Adipocyte (in vitro differentiated cells): ENCODE measurements around the gene AMH.
"Not testable (repeated sequence)": the region's sequence is repeated elsewhere in the genome, so short reads cannot be mapped to it uniquely, and the experiment has no call there.

ENCODE experiments used
- DNase-seq: peaks from one replicate; pipeline ENCODE4 v3.0.0-alpha.2; 2015; ENCODE audit warnings: low read depth
- H3K27me3 ChIP-seq: replicated peaks from 2 replicates; pipeline ENCODE4 v1.7.0; 2013; ENCODE audit warnings: mild to moderate bottlenecking, low read length, moderate library complexity; ENCODE audit not compliant: control insufficient read depth, insufficient read depth
- H3K36me3 ChIP-seq: 2 replicates; pipeline ENCODE4 v1.7.0; 2013; ENCODE audit warnings: low read length, mild to moderate bottlenecking, moderate library complexity; ENCODE audit not compliant: control insufficient read depth, insufficient read depth, severe bottlenecking
- H3K4me1 ChIP-seq: 2 replicates; pipeline ENCODE4 v1.7.0; 2013; ENCODE audit warnings: mild to moderate bottlenecking, low read length, moderate library complexity; ENCODE audit not compliant: control insufficient read depth, insufficient read depth
- H3K4me3 ChIP-seq: 2 replicates; pipeline ENCODE4 v1.7.0; 2013; ENCODE audit warnings: mild to moderate bottlenecking, low read length, moderate library complexity
- H3K9ac ChIP-seq: 2 replicates; pipeline ENCODE4 v1.7.0; 2013; ENCODE audit warnings: mild to moderate bottlenecking, low read length, moderate library complexity
- H3K9me3 ChIP-seq: 2 replicates; pipeline ENCODE4 v1.7.0; 2013; ENCODE audit warnings: mild to moderate bottlenecking, low read length, moderate library complexity; ENCODE audit not compliant: control insufficient read depth

The AMH gene

DNA sequence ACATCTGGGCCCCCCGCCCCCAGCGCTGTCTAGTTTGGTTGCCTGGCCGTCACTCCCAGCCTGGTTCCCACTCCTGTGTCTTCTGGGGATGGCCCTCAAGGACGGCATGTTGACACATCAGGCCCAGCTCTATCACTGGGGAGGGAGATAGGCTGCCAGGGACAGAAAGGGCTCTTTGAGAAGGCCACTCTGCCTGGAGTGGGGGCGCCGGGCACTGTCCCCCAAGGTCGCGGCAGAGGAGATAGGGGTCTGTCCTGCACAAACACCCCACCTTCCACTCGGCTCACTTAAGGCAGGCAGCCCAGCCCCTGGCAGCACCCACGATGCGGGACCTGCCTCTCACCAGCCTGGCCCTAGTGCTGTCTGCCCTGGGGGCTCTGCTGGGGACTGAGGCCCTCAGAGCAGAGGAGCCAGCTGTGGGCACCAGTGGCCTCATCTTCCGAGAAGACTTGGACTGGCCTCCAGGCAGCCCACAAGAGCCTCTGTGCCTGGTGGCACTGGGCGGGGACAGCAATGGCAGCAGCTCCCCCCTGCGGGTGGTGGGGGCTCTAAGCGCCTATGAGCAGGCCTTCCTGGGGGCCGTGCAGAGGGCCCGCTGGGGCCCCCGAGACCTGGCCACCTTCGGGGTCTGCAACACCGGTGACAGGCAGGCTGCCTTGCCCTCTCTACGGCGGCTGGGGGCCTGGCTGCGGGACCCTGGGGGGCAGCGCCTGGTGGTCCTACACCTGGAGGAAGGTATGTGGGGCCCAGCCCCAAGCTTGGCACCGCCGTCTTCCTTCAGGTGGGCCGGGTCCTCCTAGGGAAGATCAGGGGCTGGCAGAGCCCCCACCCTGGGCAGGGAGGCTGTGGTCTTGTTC is at the start of gene AMH:
Gene AMH, plus strand, starts transcription at position 314 of the 857 bp plus-strand sequence. Its CDS starts 10 bp downstream, at position 324.
- Histone ChIP-seq H3K4me3 (no peak within 1 kb of the TSS), H3K36me3 (peaks cover 37% of the 10 kb centered on the region), H3K27me3 (peaks cover 15% of the 10 kb centered on the region), H3K9me3 (no peaks in the 10 kb centered on the region), H3K9ac (no peak within 1 kb of the TSS), H3K4me1 (peaks cover 7% of the 10 kb centered on the region)
- no peak for DNase-seq

DNA sequence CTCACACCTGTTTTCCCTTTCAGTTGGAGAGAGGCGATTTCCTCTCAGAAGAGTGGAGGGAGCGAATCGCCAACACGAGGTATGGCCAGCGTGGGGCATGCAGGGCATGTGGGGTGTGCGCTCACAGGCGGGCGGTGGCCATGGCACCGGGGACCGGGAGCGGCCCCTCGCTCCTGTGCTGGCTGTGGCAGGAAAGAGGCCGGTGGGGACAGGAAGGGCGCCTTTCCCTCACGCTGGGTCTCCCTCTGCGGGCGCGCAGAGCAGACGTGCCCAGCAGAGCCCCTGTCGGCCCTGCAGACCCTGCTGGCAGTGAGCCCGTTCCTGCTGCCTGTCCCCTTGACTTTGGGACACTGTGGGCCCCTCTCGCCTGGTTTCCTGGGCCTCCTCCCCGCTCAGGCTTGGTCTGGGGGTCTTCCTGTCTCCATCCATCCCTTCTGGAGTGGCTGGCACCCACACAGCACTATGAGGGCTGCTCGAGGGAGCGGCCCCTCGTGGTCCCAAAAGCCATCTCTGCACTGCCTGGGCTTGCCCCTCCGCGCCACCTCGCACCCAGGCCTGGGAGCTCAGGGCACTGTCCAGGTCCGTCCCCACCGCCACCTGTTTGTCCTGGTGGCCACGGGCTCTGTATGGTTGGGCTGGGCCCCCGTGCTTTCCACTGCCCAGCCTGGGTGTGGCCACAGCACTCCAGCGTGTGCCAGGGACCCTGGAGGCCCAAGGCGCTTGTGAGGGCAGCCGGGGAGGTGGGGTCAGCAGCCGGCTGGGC is 49.1 kb upstream of the AMH start:
- Histone ChIP-seq H3K36me3 (peaks cover 53% of the 10 kb centered on the region), H3K27me3 (no peaks in the 10 kb centered on the region), H3K4me1 (no peaks in the 10 kb centered on the region), H3K4me3 (no peak overlapping the region), H3K9me3 (no peaks in the 10 kb centered on the region), H3K9ac (no peak overlapping the region)
- no peak for DNase-seq

GRCh38 chr19:2200624-2201294 is 48.4 kb upstream of the AMH start:
- H3K9ac ChIP-seq, H3K9me3 ChIP-seq, DNase-seq, H3K4me1 ChIP-seq, H3K27me3 ChIP-seq, H3K4me3 ChIP-seq: not testable (repeated sequence)
- H3K36me3 ChIP-seq = peaks cover 52% of the 10 kb centered on the region

- Histone ChIP-seq H3K36me3 (peaks cover 44% of the 10 kb centered on the region), H3K4me3 (no peak overlapping the region), H3K9ac (no peak overlapping the region), H3K4me1 (no peaks in the 10 kb centered on the region), H3K27me3 (no peaks in the 10 kb centered on the region), H3K9me3 (no peaks in the 10 kb centered on the region)
- DNase-seq = no peak
Measured at GRCh38 chr19:2201473-2202148, 47.5 kb upstream of the AMH start.

DNA sequence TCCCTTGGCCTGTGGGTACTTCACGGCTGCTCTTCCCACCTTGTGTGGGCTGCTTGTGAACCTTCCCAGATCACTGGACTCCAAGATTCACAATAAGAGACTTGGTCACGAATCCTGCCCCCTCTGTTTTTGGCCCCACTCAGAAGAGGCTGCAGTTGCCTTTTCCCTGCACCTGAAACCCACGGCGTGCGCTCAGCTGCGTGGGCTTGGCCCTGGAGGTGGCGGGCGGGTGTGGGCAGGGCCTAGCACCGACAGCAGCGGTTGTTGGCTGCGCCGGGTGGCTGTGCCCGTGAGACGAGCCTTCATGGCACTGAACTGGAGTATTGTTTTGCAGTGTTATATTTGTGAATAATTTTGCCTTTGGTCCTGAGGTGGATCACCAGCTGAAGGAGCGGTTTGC is 46.8 kb upstream of the AMH start:
- no peak overlapping the region for H3K9ac ChIP-seq
- H3K27me3 ChIP-seq = no peaks in the 10 kb centered on the region
- no peak for DNase-seq
- no peaks in the 10 kb centered on the region for H3K9me3 ChIP-seq
- H3K4me1 ChIP-seq = no peaks in the 10 kb centered on the region
- peaks cover 46% of the 10 kb centered on the region for H3K36me3 ChIP-seq
- H3K4me3 ChIP-seq = no peak overlapping the region

- peaks cover 26% of the 10 kb centered on the region for H3K4me1 ChIP-seq
- no peak overlapping the region for H3K9ac ChIP-seq
- H3K27me3 ChIP-seq = no peaks in the 10 kb centered on the region
- no peaks in the 10 kb centered on the region for H3K9me3 ChIP-seq
- H3K4me3 ChIP-seq = no peak overlapping the region
- no peak for DNase-seq
- H3K36me3 ChIP-seq = peaks cover 70% of the 10 kb centered on the region
Measured at GRCh38 chr19:2207008-2207407, 42.1 kb upstream of the AMH start.

GRCh38 chr19:2207991-2208860 is 40.9 kb upstream of the AMH start:
- H3K27me3 ChIP-seq = no peaks in the 10 kb centered on the region
- no peaks in the 10 kb centered on the region for H3K9me3 ChIP-seq
- H3K4me1 ChIP-seq = peaks cover 26% of the 10 kb centered on the region
- H3K9ac ChIP-seq = peak overlapping the region; percentile 83
- peak overlapping the region; percentile 56 for H3K4me3 ChIP-seq
- DNase-seq = peak; percentile 82
- H3K36me3 ChIP-seq = peaks cover 70% of the 10 kb centered on the region

DNA sequence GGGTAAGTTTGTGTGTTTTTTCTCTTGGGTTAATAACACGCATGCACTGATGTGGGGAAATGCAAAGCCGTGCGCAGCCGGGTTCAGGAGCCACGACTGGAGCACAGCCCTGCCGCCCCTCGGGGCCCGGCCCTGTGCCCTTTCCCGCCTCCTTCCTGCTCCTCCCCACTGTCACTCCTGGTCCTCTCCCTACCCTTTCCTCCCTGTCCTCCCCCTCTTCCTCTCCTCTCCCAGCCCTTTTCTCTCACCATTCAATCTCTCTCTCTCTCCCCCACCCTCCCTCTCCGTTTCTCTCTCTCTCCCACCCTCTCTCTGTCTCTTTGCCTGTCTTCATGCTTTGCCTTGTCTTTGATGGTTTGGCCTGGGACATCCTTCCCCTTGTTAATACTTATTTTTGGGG is 40.1 kb upstream of the AMH start:
- H3K9me3 ChIP-seq = no peaks in the 10 kb centered on the region
- peaks cover 26% of the 10 kb centered on the region for H3K4me1 ChIP-seq
- no peak for DNase-seq
- no peaks in the 10 kb centered on the region for H3K27me3 ChIP-seq
- H3K36me3 ChIP-seq = peaks cover 71% of the 10 kb centered on the region
- no peak overlapping the region for H3K4me3 ChIP-seq
- peak overlapping the region; percentile 83 for H3K9ac ChIP-seq

DNA sequence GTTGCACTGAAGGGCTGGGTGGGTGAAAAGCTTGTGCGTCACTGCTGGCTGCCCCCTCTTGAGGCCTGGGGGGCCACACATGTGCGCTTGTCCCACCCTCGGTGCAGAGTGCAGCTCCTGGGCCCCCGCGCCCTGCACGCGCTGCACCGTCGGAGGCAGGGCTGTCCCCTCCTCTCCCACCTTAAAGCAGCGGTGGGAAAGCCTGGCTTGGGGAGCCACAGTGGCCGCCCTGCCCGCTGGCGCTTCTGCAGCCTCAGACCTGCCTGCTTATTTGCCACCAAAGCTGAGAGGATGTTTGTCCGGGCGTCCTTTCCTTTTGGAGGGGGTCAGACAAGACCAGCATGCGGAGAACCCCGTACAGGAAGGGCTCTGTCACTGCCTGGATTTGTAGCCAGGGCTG is 39.7 kb upstream of the AMH start:
- H3K4me3 ChIP-seq = no peak overlapping the region
- no peaks in the 10 kb centered on the region for H3K9me3 ChIP-seq
- H3K9ac ChIP-seq = peak overlapping the region; percentile 83
- H3K27me3 ChIP-seq = no peaks in the 10 kb centered on the region
- peaks cover 26% of the 10 kb centered on the region for H3K4me1 ChIP-seq
- peaks cover 71% of the 10 kb centered on the region for H3K36me3 ChIP-seq
- no peak for DNase-seq

DNA sequence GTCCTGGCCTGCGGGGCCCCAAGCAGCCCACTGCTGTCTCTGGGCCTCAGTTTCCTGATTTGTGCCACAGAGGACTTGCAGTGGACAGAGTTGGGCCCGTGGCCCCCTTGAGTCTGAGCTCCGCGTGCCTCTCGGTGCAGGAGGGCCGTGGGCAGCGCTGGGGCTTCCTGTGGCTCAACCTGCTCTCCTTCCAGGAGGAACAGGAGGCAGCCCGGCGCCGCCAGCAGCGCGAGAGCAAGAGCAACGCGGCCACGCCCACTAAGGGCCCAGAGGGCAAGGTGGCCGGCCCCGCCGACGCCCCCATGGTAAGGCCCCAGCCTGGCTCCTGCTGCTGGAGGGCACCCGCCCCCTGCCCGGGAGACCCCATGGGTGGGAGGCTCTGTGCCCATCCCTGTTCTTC is 38.9 kb upstream of the AMH start:
- H3K27me3 ChIP-seq = no peaks in the 10 kb centered on the region
- H3K9ac ChIP-seq = no peak overlapping the region
- no peak overlapping the region for H3K4me3 ChIP-seq
- peaks cover 75% of the 10 kb centered on the region for H3K36me3 ChIP-seq
- no peaks in the 10 kb centered on the region for H3K9me3 ChIP-seq
- no peak for DNase-seq
- H3K4me1 ChIP-seq = peaks cover 26% of the 10 kb centered on the region
